Measurements from ENCODE around the gene CAMK2A.
A peak's percentile ranks its signal among the peaks of the same experiment; 100 is the strongest.

Gene CAMK2A

GRCh38 chr5:150300496-150301169 lies 11.1 kb upstream of the CAMK2A start:
- no peak for DNase-seq (ENCODE audit: low read depth)

- DNase-seq (ENCODE audit: low read depth), result no peak
Measured at GRCh38 chr5:150299571-150300327, 10.2 kb upstream of the CAMK2A start.

- peak; percentile 99 for DNase-seq (ENCODE audit: low read depth)
Measured at GRCh38 chr5:150298701-150299451, 9.3 kb upstream of the CAMK2A start.

GRCh38 chr5:150297934-150298595 lies 8.5 kb upstream of the CAMK2A start:
- no peak for DNase-seq (ENCODE audit: low read depth)

- no peak for DNase-seq (ENCODE audit: low read depth)
Measured at GRCh38 chr5:150297236-150297890, 7.8 kb upstream of the CAMK2A start.

- DNase-seq (ENCODE audit: low read depth), result no peak
Measured at GRCh38 chr5:150296496-150296895, 6.9 kb upstream of the CAMK2A start.

- DNase-seq (ENCODE audit: low read depth), result no peak
Measured at GRCh38 chr5:150295741-150296486, 6.3 kb upstream of the CAMK2A start.

- no peak for DNase-seq (ENCODE audit: low read depth)
Measured at GRCh38 chr5:150295172-150295634, 5.6 kb upstream of the CAMK2A start.

- DNase-seq (ENCODE audit: low read depth), result no peak
Measured at GRCh38 chr5:150294551-150295071, 5.0 kb upstream of the CAMK2A start.

GRCh38 chr5:150293091-150293941 lies 3.7 kb upstream of the CAMK2A start:
- DNase-seq (ENCODE audit: low read depth), result no peak

GRCh38 chr5:150291388-150292385 lies 2.1 kb upstream of the CAMK2A start:
- no peak for DNase-seq (ENCODE audit: low read depth)

- no peak for DNase-seq (ENCODE audit: low read depth)
Measured at GRCh38 chr5:150288791-150289190, 782 bp downstream of the CAMK2A start.

- DNase-seq (ENCODE audit: low read depth), result no peak
Measured at GRCh38 chr5:150288361-150288760, 1.2 kb downstream of the CAMK2A start.

GRCh38 chr5:150286820-150287219 lies 2.8 kb downstream of the CAMK2A start:
- DNase-seq (ENCODE audit: low read depth), result no peak

- no peak for DNase-seq (ENCODE audit: low read depth)
Measured at GRCh38 chr5:150285114-150285513, 4.5 kb downstream of the CAMK2A start.

GRCh38 chr5:150284311-150284710 lies 5.3 kb downstream of the CAMK2A start:
- no peak for DNase-seq (ENCODE audit: low read depth)

GRCh38 chr5:150283904-150284303 lies 5.7 kb downstream of the CAMK2A start:
- no peak for DNase-seq (ENCODE audit: low read depth)

- DNase-seq (ENCODE audit: low read depth), result no peak
Measured at GRCh38 chr5:150281987-150282386, 7.6 kb downstream of the CAMK2A start.

All from GM04503 (cell line).